GM21825 (cell line): Measurements from ENCODE around the gene TLR6.

Source experiments
- ATAC-seq: cut with Tn5 transposase; IDR thresholded peaks from one replicate; pipeline ENCODE4 v1.9.1; 2021; ENCODE audit warnings: mild to moderate bottlenecking, moderate library complexity; ENCODE audit not compliant: unreplicated experiment

The TLR6 gene

GRCh38 chr4:38868059-38868960 lies 11.7 kb upstream of the TLR6 start:
- ATAC-seq = no peak

- ATAC-seq = peak; percentile 86
These were observed 11.0 kb upstream of the TLR6 start, which contains the start of gene FAM114A1 for GRCh38 chr4:38867478-38868058. TSS of gene FAM114A1 (plus strand) at chr4:38867806. CDS start at chr4:38878079, 10,273 bp downstream.

DNA sequence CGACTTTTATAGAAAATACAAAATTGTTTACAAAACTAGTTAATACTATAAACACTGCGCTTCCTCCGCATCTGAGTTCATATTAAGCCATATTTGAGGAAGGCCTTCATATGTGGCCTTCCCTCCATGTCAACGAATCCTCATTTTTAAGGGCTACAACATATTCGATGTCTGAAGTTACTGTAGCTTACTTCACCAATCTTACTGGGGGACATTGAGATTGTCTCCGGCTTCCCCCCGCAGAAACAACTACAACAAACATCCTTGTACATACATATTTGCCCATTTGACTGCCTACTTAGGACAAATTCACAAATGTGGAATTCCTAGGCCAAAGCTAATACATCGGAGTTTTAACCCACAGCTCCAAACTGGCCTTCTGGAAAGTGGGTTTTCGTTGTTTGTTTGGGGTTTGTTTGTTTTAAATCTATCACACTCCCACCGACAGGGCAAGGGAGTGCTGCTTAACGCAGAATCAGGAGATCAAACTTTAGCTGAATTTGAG lies 10.4 kb upstream of the TLR6 start:
- ATAC-seq = no peak

DNA sequence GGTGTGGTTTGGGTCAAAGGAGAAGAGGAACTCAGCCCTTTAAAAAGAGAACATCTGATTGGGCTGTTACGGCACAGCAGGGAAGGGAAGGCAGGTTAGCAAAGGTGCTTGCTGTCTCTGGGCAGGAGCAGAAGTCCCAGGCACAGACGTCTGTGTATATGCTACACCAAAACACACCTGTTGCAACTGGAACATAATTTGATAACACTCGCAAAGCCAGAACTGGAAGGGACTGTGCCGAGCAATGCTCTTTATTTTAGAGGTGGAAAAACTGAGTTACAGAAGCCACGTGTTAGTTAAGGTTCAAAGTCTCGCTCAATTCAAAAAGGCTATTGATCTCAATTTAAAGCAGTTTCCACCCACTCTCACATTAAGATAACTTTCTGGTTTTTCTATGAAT lies 8.8 kb upstream of the TLR6 start:
- ATAC-seq = no peak

- no peak for ATAC-seq
These were observed 5.2 kb upstream of the TLR6 start for GRCh38 chr4:38861791-38862190.

GRCh38 chr4:38860788-38861424 lies 4.3 kb upstream of the TLR6 start:
- peak; percentile 36 for ATAC-seq

DNA sequence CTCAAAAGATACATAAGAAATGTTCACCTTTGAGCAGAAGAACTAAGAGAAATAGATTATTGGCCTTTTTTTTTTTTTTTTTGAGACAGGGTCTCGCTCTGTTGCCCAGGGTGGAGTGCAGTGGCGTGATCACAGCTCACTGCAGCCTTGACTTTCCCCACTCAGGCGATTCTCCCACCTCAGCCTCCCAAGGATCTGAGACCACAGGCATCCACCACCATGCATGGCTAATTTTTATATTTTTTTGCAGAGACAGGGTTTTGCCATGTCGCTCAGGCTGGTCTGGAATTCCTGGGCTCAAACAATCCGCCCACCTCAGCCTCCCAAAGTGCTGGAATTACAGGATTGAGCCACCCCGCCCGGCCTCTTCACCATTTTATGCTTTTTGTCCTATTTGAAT lies 2.9 kb upstream of the TLR6 start:
- ATAC-seq = no peak

DNA sequence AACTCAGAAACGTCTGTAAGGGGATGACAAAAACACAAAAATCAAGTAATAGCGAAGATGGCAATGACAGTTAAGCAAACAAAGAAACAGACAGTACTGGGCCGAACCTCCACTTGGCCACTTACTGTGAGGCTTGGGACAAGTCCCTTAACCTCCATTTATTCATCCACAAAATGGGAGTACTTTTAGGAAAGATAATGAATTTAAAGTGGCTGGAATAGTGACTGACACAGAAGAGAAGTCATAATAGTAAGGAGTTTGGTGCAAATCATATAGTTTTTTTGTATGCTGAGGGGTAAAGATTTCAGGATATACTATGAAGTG lies 1.4 kb upstream of the TLR6 start:
- no peak for ATAC-seq

- peak; percentile 69 for ATAC-seq
These were observed 908 bp upstream of the TLR6 start for GRCh38 chr4:38857354-38858096.

DNA sequence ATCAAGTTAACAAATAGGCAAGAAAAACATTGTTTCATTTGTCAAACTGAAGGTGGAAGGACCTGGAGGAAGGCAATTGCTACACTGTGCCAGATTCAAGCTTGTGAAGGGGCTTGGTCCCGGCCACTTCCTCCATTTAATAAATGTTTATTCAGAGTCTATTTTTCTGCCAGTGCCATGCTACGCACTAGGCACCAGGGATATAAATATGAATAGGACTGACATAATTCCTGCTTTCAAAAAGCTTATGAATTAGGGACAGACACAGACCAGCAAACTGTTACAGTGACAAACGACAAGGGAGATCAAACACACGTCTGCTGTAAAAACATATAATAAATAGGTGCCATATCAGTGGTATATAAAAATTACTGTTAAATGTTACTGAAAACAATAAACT lies 571 bp downstream of the TLR6 start:
- ATAC-seq = no peak

DNA sequence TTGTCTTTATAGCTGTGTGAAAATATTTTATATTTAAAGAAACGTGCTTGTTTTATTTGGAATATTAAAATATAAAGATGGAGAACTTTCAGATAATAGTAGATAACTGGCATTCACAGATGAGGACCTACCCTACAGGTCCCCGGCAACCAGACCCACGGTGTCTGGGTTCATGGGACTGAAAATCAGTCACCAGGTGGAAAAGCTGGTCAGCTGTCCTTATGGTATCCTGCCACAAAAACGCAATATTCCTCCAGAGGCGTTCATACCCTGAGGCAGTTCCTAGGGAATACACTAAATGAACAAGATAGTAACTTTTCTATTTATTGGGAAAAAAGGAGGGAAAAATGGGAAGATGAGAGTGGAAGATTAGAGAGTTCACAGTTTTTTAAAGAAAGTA lies 1.2 kb downstream of the TLR6 start:
- ATAC-seq = no peak

GRCh38 chr4:38846015-38846414 lies 10.6 kb downstream of the TLR6 start:
- no peak for ATAC-seq

DNA sequence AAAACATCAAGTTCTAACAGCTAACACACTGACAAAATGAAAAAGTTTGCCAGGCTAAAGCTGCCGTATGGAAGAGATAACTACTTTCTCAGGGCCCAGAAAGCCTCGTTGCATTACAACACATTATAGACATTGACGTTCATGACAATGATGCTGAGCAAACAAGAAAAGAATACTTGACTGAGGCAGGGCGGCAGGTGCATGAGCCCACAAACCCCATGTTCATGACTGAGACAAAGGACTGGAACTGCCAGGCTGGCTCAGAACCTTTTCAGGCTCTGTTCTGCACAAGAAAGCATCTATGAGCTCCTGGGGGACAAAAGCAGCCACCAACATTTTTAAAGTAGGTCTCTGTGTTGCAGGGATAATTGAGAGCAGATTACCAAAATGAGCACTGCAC lies 13.6 kb downstream of the TLR6 start:
- no peak for ATAC-seq

- no peak for ATAC-seq
These were observed 18.8 kb downstream of the TLR6 start for GRCh38 chr4:38837849-38838248.

GRCh38 chr4:38837334-38837733 lies 19.3 kb downstream of the TLR6 start:
- no peak for ATAC-seq

DNA sequence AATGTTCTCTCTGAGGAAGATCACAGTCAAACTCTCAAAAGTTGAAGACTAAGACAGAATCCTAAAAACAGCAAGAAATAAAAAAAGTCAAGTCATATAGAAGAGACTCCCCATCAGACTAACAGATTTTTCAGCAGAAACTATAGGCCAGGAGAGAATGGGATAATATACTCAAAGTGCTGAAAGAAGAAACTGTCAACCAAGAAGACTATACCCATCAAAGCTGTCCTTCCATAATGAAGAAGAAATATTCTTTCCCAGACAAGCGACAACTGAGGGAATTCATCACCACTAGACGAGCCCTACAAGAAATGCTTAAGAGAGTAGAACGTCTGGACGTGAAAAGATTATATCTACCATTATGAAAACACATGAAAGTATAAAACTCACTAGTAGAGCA lies 22.0 kb downstream of the TLR6 start:
- no peak for ATAC-seq

DNA sequence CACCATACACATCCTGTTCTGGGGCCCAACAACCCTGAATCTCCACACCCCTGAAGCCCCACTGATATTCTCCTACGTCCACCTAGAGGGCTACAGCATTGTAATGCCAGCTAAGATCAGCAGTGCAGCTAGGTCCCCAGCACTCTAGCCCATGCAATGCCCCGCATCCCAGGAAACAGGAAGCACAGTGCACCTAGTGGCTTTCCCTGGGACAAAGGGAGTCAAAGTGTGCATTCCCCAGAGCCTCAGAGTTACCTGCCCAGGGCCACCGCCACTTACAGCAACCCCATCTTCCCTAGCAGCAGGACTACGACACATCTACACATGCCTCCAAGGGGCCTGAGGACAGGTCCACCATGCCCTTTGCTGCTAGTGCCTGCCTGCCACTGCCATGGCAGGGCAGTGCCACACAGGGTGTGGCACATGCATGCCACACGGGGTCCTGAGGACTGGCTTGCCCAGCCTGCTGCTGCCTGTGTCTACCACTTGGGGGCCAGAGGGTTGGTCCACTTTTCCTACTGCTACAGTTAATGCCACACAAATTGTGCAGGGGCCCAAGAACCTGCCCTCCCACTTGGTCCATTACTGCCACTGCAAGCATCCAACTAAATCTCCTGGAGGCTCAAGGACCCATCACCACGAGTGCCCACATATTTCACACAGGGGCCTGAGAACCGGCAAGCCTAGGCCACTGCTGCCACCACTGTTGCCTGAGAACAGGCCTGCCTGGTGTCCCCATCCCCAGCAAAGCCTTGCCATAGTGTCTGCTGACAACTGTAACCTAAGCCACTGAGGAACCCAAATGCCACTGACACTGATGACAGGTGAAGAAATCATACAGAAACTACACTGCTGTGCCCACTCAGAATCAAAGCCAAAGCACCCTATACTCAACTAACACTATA lies 23.7 kb downstream of the TLR6 start:
- ATAC-seq = no peak

GRCh38 chr4:38832206-38832605 lies 24.4 kb downstream of the TLR6 start:
- ATAC-seq = no peak

DNA sequence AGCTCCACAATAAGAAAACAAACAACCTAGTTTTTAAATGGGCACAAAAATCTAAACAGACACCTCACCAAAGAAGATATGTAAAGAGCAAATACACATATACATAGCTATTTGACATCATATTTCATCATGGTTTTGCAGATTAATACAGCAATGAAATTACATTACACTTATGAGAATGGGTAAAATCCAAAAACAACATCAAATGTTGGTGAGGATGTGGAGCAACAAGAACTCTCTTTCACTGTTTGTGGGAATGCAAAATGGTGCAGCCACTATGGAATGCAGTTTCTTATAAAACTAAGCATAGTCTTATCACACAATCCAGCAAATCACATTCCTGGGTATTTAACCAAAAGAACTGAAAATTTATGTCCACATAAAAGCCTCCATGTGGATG lies 25.0 kb downstream of the TLR6 start:
- ATAC-seq = no peak

GRCh38 chr4:38829237-38829636 lies 27.4 kb downstream of the TLR6 start:
- ATAC-seq = no peak
